Endothelial cell of umbilical vein (primary cell): Measurements from ENCODE around the gene AFDN. TPM values are rescaled to one million over a fixed set of nuclear protein-coding genes. Genes with fewer than 3 reads are reported as not detected.

Experiments used
- BruUV-seq: library from RNA; stranded (reverse); fragments of 400-500 nt; replicated peaks from 2 replicates; lab custom pipeline; 2021; lab: Mats Ljungman, UMichigan
- CTCF ChIA-PET: fragments of 300-600, 350-600 bp; sonication (Branson Sonifier 250); formaldehyde crosslinking; loops from one replicate; lab custom pipeline; 2021; ENCODE audit warnings: antibody characterized with exemption, inconsistent platforms; lab: Charles Lee
- POLR2A ChIA-PET: fragments of 300-600, 350-600 bp; sonication (Branson Sonifier 250); formaldehyde crosslinking; loops from one replicate; lab custom pipeline; 2021; ENCODE audit warnings: antibody characterized with exemption, inconsistent platforms; lab: Charles Lee
- DNase-seq: peaks from one replicate; pipeline ENCODE4 v3.0.0-alpha.2; 2011; ENCODE audit warnings: low read depth, low spot score
- FAIRE-seq: peaks from 2 replicates; lab custom pipeline; 2011; peaks lifted over from hg19 to GRCh38; lab: Jason Lieb, UNC
- H2AFZ ChIP-seq: 2 replicates; pipeline ENCODE4 v1.6.0; 2012; ENCODE audit warnings: low read depth, low read length, control low read depth, inconsistent platforms
- H3K27ac ChIP-seq: 2 replicates; pipeline ENCODE4 v1.5.1; 2011; ENCODE audit warnings: low read depth, mild to moderate bottlenecking, control low read depth, low read length, moderate library complexity; ENCODE audit not compliant: insufficient read depth
- H3K27me3 ChIP-seq, 2 experiments: 2 replicates each; pipeline versions ENCODE4 v1.6.0 to v1.6.1; 2011; ENCODE audit warnings: low read length in 2 of 2, mixed read lengths in 1 of 2; ENCODE audit not compliant: control insufficient read depth in 2 of 2, insufficient read depth in 2 of 2
- H3K36me3 ChIP-seq, 2 experiments: 2 replicates in 1 of 2; 3 replicates in 1 of 2; pipeline ENCODE4 v1.5.1; 2011; ENCODE audit warnings: low read length in 2 of 2, mild to moderate bottlenecking in 1 of 2, moderate library complexity in 1 of 2; ENCODE audit not compliant: control insufficient read depth in 2 of 2, insufficient read depth in 2 of 2; ENCODE audit errors: extremely low read depth in 1 of 2
- H3K4me1 ChIP-seq: 3 replicates; pipeline ENCODE4 v1.5.1; 2011; ENCODE audit warnings: mild to moderate bottlenecking, low read length; ENCODE audit not compliant: control insufficient read depth, insufficient read depth; ENCODE audit errors: extremely low read depth
- H3K4me2 ChIP-seq: 2 replicates; pipeline ENCODE4 v1.6.1; 2011; ENCODE audit warnings: low read length, control low read depth, mixed read lengths; ENCODE audit not compliant: insufficient read depth
- H3K4me3 ChIP-seq, 3 experiments: fragments of 200-600 bp in 1 of 3; sonication (generic), shearing (Covaris generic) in 1 of 3; replicated peaks in 1 of 3; 2 replicates each; pipeline ENCODE4 v1.5.1; 2011 to 2016; ENCODE audit warnings: control low read depth in 3 of 3, low read length in 3 of 3, mild to moderate bottlenecking in 2 of 3, inconsistent platforms in 1 of 3, low read depth in 1 of 3, moderate library complexity in 1 of 3; ENCODE audit not compliant: insufficient read depth in 1 of 3
- H3K79me2 ChIP-seq: 2 replicates; pipeline ENCODE4 v1.6.0; 2012; ENCODE audit warnings: low read length, inconsistent platforms; ENCODE audit not compliant: control insufficient read depth, insufficient read depth
- H3K9ac ChIP-seq: replicated peaks from 2 replicates; pipeline ENCODE3; 2011; ENCODE audit warnings: low read length, control low read depth; ENCODE audit not compliant: insufficient read depth; ENCODE audit errors: extremely low read depth
- H3K9me1 ChIP-seq: replicated peaks from 3 replicates; pipeline ENCODE4 v1.6.0; 2011; ENCODE audit warnings: mild to moderate bottlenecking, low read length; ENCODE audit not compliant: control insufficient read depth, insufficient read depth; ENCODE audit errors: extremely low read depth
- H3K9me3 ChIP-seq: replicated peaks from 2 replicates; pipeline ENCODE4 v1.5.1; 2012; ENCODE audit warnings: low read length, inconsistent platforms; ENCODE audit not compliant: control insufficient read depth, insufficient read depth
- H4K20me1 ChIP-seq: replicated peaks from 2 replicates; pipeline ENCODE3; 2011; ENCODE audit warnings: mild to moderate bottlenecking, low read length; ENCODE audit not compliant: control insufficient read depth, insufficient read depth; ENCODE audit errors: extremely low read depth
- EZH2 ChIP-seq: IDR thresholded peaks from 2 replicates; pipeline ENCODE4 v1.6.1; 2012; ENCODE audit warnings: borderline replicate concordance, low read depth, mild to moderate bottlenecking, moderate library complexity, low read length, inconsistent platforms; ENCODE audit not compliant: severe bottlenecking
- FOS ChIP-seq: IDR thresholded peaks from 2 replicates; pipeline ENCODE4 v1.6.1; 2011; ENCODE audit warnings: mild to moderate bottlenecking, low read length, moderate library complexity, borderline replicate concordance; ENCODE audit not compliant: insufficient read depth
- GATA2 ChIP-seq: IDR thresholded peaks from 2 replicates; pipeline ENCODE4 v1.7.0; 2011; ENCODE audit warnings: low read depth, mild to moderate bottlenecking, moderate library complexity, mixed read lengths, low read length; ENCODE audit not compliant: insufficient read length, insufficient read depth
- JUN ChIP-seq: IDR thresholded peaks from 2 replicates; pipeline ENCODE4 v1.6.1; 2011; ENCODE audit warnings: borderline replicate concordance, low read depth; ENCODE audit not compliant: insufficient read length, insufficient read depth
- MYC ChIP-seq: IDR thresholded peaks from one replicate; pipeline ENCODE4 v1.6.1; 2011; ENCODE audit warnings: mild to moderate bottlenecking, low read depth, low read length
- POLR2A ChIP-seq: IDR thresholded peaks from 2 replicates; pipeline ENCODE4 v1.6.1; 2012; ENCODE audit warnings: low read depth, mild to moderate bottlenecking, control low read depth, low read length
- POLR2AphosphoS5 ChIP-seq: IDR thresholded peaks from 2 replicates; pipeline ENCODE4 v1.6.1; 2012; ENCODE audit warnings: low read depth, mild to moderate bottlenecking, control low read depth, low read length, moderate library complexity; ENCODE audit not compliant: insufficient read depth
- dilution Hi-C: fragments of 300-500 bp; cut with MboI; formaldehyde crosslinking; loops from one replicate; pipeline ENCODE4 v1.15.0; 2019; ENCODE audit warnings: low sequenced_read_pairs; ENCODE audit not compliant: extremely low pct_ligation_motif_present
- intact Hi-C: fragments of 100-400 bp; cut with micrococcal nuclease; formaldehyde crosslinking; loops from one replicate; pipeline ENCODE4 v1.10.0; 2022
- polyA plus RNA-seq, 4 experiments: library from polyadenylated mRNA; depleted of rRNA in 3 of 4; stranded (reverse) in 3 of 4; unstranded in 1 of 4; fragments of >200 nt; gene quantifications; 2 replicates each; pipeline versions ENCODE4 v1.2.1 to v1.2.3, GENCODE V29; 2011 to 2012; ENCODE audit warnings: missing spikeins in 1 of 4
- total RNA-seq: library from RNA; stranded (reverse); gene quantifications from 2 replicates; pipeline ENCODE4 v1.2.3, GENCODE V29; 2021
- TF ChIP-seq, protein P1 (sequence below): IDR thresholded peaks from 2 replicates; pipeline ENCODE4 v1.6.1; 2011; ENCODE audit not compliant: insufficient read depth, insufficient read length
- TF ChIP-seq, protein P2 (sequence below), 2 donors: IDR thresholded peaks; 1 replicate in 1 of 2; 2 replicates in 1 of 2; pipeline ENCODE4 v1.5.1; 2011; ENCODE audit warnings: low read length in 2 of 2, mild to moderate bottlenecking in 2 of 2, moderate library complexity in 2 of 2, control low read depth in 1 of 2, inconsistent platforms in 1 of 2, low read depth in 1 of 2; ENCODE audit not compliant: insufficient read depth in 1 of 2; ENCODE audit errors: extremely low read depth in 1 of 2

The AFDN gene
- total and polyA plus RNA-seq, 2 donors (not counting 3 experiments of a cell fraction or from before 2014, with no cell fraction given) = 31.0 to 134 TPM

DNA sequence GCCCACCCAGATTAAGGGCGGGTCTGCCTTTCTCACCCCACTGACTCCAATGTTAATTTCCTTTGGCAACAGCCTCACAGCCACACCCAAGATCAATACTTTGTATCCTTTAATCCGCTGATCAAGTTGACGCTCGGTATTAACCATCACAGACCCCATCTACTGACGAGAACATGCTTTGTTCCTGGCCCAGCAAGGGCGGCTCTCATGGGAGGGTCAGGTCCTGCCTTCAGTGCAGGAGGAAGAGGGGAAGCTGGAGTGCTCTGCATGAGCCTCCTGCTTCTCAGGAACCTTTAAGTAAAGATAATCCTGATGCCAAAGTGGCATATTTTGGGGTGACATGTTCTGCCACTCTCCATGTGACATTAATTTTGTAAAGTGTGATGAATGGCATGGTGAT, 179.1 kb downstream of the AFDN start:
- Histone ChIP-seq H2AFZ (no peak overlapping the region), H3K27me3 (no peaks in the 10 kb centered on the region), H3K9me1 (no peaks in the 10 kb centered on the region), H3K27ac (no peak overlapping the region), H3K9ac (no peak overlapping the region), H3K4me2 (no peak overlapping the region), H3K4me1 (peaks cover 27% of the 10 kb centered on the region), H4K20me1 (no peaks in the 10 kb centered on the region), H3K79me2 (no peaks in the 10 kb centered on the region), H3K9me3 (no peaks in the 10 kb centered on the region), H3K36me3 (no peaks in the 10 kb centered on the region), H3K4me3 (no peak overlapping the region)
- no peak for TF ChIP-seq POLR2AphosphoS5
- TF ChIP-seq EZH2 = no peak
- TF ChIP-seq, protein P1, sequence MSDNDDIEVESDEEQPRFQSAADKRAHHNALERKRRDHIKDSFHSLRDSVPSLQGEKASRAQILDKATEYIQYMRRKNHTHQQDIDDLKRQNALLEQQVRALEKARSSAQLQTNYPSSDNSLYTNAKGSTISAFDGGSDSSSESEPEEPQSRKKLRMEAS = no peak
- no peak for TF ChIP-seq FOS
- TF ChIP-seq, protein P2, sequence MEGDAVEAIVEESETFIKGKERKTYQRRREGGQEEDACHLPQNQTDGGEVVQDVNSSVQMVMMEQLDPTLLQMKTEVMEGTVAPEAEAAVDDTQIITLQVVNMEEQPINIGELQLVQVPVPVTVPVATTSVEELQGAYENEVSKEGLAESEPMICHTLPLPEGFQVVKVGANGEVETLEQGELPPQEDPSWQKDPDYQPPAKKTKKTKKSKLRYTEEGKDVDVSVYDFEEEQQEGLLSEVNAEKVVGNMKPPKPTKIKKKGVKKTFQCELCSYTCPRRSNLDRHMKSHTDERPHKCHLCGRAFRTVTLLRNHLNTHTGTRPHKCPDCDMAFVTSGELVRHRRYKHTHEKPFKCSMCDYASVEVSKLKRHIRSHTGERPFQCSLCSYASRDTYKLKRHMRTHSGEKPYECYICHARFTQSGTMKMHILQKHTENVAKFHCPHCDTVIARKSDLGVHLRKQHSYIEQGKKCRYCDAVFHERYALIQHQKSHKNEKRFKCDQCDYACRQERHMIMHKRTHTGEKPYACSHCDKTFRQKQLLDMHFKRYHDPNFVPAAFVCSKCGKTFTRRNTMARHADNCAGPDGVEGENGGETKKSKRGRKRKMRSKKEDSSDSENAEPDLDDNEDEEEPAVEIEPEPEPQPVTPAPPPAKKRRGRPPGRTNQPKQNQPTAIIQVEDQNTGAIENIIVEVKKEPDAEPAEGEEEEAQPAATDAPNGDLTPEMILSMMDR (IDR thresholded peaks at IDR 0.05; ENCODE audit: extremely low read depth in 1 of 2, insufficient read depth in 1 of 2, low read depth in 1 of 2, low read length in 2 of 2) = no peak
- TF ChIP-seq GATA2 = no peak
- no peak for TF ChIP-seq JUN
- no peak for TF ChIP-seq POLR2A
- no peak for TF ChIP-seq MYC
- no TSS peak for BruUV-seq
- dilution Hi-C loops (no loop called here), intact Hi-C loops (no loop called here)
- CTCF ChIA-PET = no interaction called here
- POLR2A ChIA-PET = no interaction called here
- DNase-seq (no peak), FAIRE-seq (no peak)
